NB4 (cell line): ENCODE results near the gene GJA10.

Experiments used
- CTCF ChIP-seq: IDR thresholded peaks from one replicate; pipeline ENCODE4 v1.5.1; 2012; ENCODE audit warnings: low read depth, low read length
- MAX ChIP-seq: IDR thresholded peaks from 2 replicates; pipeline ENCODE4 v1.6.1; 2011; ENCODE audit warnings: low read depth, low read length
- MYC ChIP-seq: IDR thresholded peaks from 2 replicates; pipeline ENCODE4 v1.6.1; 2011; ENCODE audit warnings: low read depth, low read length
- POLR2A ChIP-seq: IDR thresholded peaks from 2 replicates; pipeline ENCODE4 v1.6.1; 2011; ENCODE audit warnings: mild to moderate bottlenecking; ENCODE audit not compliant: insufficient read length; ENCODE audit errors: extremely low read depth

GRCh38 chr6:89862698-89863097 lies 31.6 kb upstream of the GJA10 start:
- TF ChIP-seq CTCF (no peak), POLR2A (no peak), MAX (no peak), MYC (no peak)
